HG03175 (cell line): ENCODE results near the gene TMEM145.
A peak's percentile ranks its signal among the peaks of the same experiment; 100 is the strongest.
"Not testable (repeated sequence)": the region's sequence is repeated elsewhere in the genome, so short reads cannot be mapped to it uniquely, and the experiment has no call there.

Experiments used
- ATAC-seq: cut with Tn5 transposase; IDR thresholded peaks from one replicate; pipeline ENCODE4 v1.9.1; 2021; ENCODE audit warnings: mild to moderate bottlenecking, moderate library complexity; ENCODE audit not compliant: unreplicated experiment

The TMEM145 gene

GRCh38 chr19:42313840-42314755 lies 989 bp downstream of the TMEM145 start:
- no peak for ATAC-seq

- no peak for ATAC-seq
Observed at GRCh38 chr19:42315024-42315423, 1.9 kb downstream of the TMEM145 start.

GRCh38 chr19:42316223-42317211 lies 3.4 kb downstream of the TMEM145 start:
- no peak for ATAC-seq

GRCh38 chr19:42317535-42317934 lies 4.4 kb downstream of the TMEM145 start:
- ATAC-seq, result no peak

GRCh38 chr19:42322305-42322704 lies 9.2 kb downstream of the TMEM145 start:
- no peak for ATAC-seq

GRCh38 chr19:42323473-42323851 lies 10.4 kb downstream of the TMEM145 start:
- no peak for ATAC-seq

GRCh38 chr19:42323852-42324654 lies 10.9 kb downstream of the TMEM145 start:
- ATAC-seq, result no peak

- no peak for ATAC-seq
Observed at GRCh38 chr19:42324655-42325307, 11.7 kb downstream of the TMEM145 start.

- peak; percentile 91 for ATAC-seq
Observed at GRCh38 chr19:42325308-42325895, 12.3 kb downstream of the TMEM145 start, which contains the start of gene MEGF8. Gene MEGF8, plus strand, starts transcription at chr19:42325635. Its CDS starts 609 bp downstream, at chr19:42326244.

GRCh38 chr19:42325896-42326771 lies 13.0 kb downstream of the TMEM145 start:
- peak; percentile 13 for ATAC-seq

GRCh38 chr19:42326969-42327368 lies 13.9 kb downstream of the TMEM145 start:
- no peak for ATAC-seq

- ATAC-seq, result no peak
Observed at GRCh38 chr19:42327381-42327780, 14.3 kb downstream of the TMEM145 start.

- ATAC-seq, result no peak
Observed at GRCh38 chr19:42328106-42328505, 15.0 kb downstream of the TMEM145 start.

GRCh38 chr19:42328854-42329253 lies 15.7 kb downstream of the TMEM145 start:
- no peak for ATAC-seq

- no peak for ATAC-seq
Observed at GRCh38 chr19:42330241-42330711, 17.2 kb downstream of the TMEM145 start.

GRCh38 chr19:42331333-42331732 lies 18.2 kb downstream of the TMEM145 start:
- ATAC-seq, result not testable (repeated sequence)

- ATAC-seq, result no peak
Observed at GRCh38 chr19:42332059-42332458, 18.9 kb downstream of the TMEM145 start.

- no peak for ATAC-seq
Observed at GRCh38 chr19:42333018-42333417, 19.9 kb downstream of the TMEM145 start.
